Sigmoid colon (tissue), 7 donors: ENCODE measurements around the gene PPP6R3. TPM values are rescaled to one million over a fixed set of nuclear protein-coding genes. Genes with fewer than 3 reads are reported as not detected.

Experiments used
- DNase-seq: peaks from one replicate; pipeline ENCODE4 v3.0.0-alpha.2; 2019
- H3K27ac ChIP-seq, 4 donors: fragments of 200-600 bp; sonication (generic); one replicate each; pipeline ENCODE4 v1.5.1; 2016 to 2019; ENCODE audit warnings: mild to moderate bottlenecking in 1 of 4
- H3K27me3 ChIP-seq, 3 donors: fragments of 200-600 bp; sonication (generic); one replicate each; pipeline ENCODE4 v1.5.1; 2019; ENCODE audit warnings: mild to moderate bottlenecking in 1 of 3
- H3K36me3 ChIP-seq, 4 donors: fragments of 200-600 bp; sonication (generic); one replicate each; pipeline ENCODE4 v1.5.1; 2016 to 2019
- H3K4me1 ChIP-seq, 4 donors: fragments of 200-600 bp; sonication (generic); one replicate each; pipeline ENCODE4 v1.5.1; 2017 to 2019
- H3K4me3 ChIP-seq, 4 donors: fragments of 200-600 bp; sonication (generic); one replicate each; pipeline ENCODE4 v1.5.1; 2017 to 2019; ENCODE audit warnings: mild to moderate bottlenecking in 2 of 4, moderate library complexity in 1 of 4
- H3K9me3 ChIP-seq, 4 donors: fragments of 200-600 bp in 3 of 4; sonication (generic) in 3 of 4; one replicate each; pipeline versions ENCODE4 v1.5.1 to v1.6.1; 2013 to 2019
- EP300 ChIP-seq, 4 donors: sonication (generic); formaldehyde crosslinking; IDR thresholded peaks; one replicate each; pipeline ENCODE4 v1.6.1; 2017; ENCODE audit warnings: antibody characterized with exemption in 4 of 4
- POLR2A ChIP-seq, 2 donors: fragments of 450-650 bp; IDR thresholded peaks; one replicate each; pipeline ENCODE4 v1.6.1; 2016; ENCODE audit warnings: antibody characterized with exemption in 2 of 2, mild to moderate bottlenecking in 2 of 2, moderate library complexity in 2 of 2
- POLR2AphosphoS5 ChIP-seq, 4 donors: sonication (generic); formaldehyde crosslinking; IDR thresholded peaks; one replicate each; pipeline ENCODE4 v1.6.1; 2017; ENCODE audit warnings: antibody characterized with exemption in 4 of 4
- WGBS, 2 donors: extraction: QIAGEN DNeasy Blood & Tissue Kit; methylation state at CpG; one replicate each; pipeline ENCODE4 v1.1.7; 2013; 5-methylcytosine and 5-hydroxymethylcytosine counted together
- intact Hi-C: fragments of 100-400 bp; cut with DNase I; formaldehyde crosslinking; loops from one replicate; pipeline ENCODE4 v1.15.1; 2023
- polyA plus RNA-seq, 3 donors: library from polyadenylated mRNA; stranded (reverse); fragments of 200-250 nt; gene quantifications; one replicate each; pipeline ENCODE4 v1.2.3, GENCODE V29; 2013
- total RNA-seq, 4 donors: library from RNA; depleted of rRNA; stranded (reverse); fragments of >200 nt; gene quantifications; one replicate each; pipeline ENCODE4 v1.1.0, GENCODE V29; 2016
- TF ChIP-seq, protein P1 (sequence below), 4 experiments: fragments of 450-650 bp in 3 of 4; fragments of 200-600 bp in 1 of 4; IDR thresholded peaks; one replicate each; pipeline ENCODE4 v1.5.1; 2016 to 2019; ENCODE audit warnings: antibody characterized with exemption in 4 of 4, mild to moderate bottlenecking in 3 of 4, moderate library complexity in 2 of 4
- donor health status: healthy with polysubstance abuse.
- donor health status: Bipolar disorder and iron deficiency.
- donor health status: healthy.

The PPP6R3 gene
- total and polyA plus RNA-seq, 7 donors: 24.0 to 157 (median 133) TPM

GRCh38 chr11:68646832-68647231 is 186.3 kb downstream of the PPP6R3 start:
- H3K9me3 ChIP-seq: peaks cover 0 to 13% (median 3%) of the 10 kb centered on the region in 4 donors
- H3K4me3 ChIP-seq: no peak overlapping the region
- no peak overlapping the region for H3K27ac ChIP-seq
- intact Hi-C loops: no loop called here
- no peaks in the 10 kb centered on the region for H3K4me1 ChIP-seq
- H3K27me3 ChIP-seq: peaks cover 0 to 30% (median 0%) of the 10 kb centered on the region in 3 donors
- DNase-seq: no peak
- WGBS, 2 donors: 91 to 98% methylated on average over 1 of the region's 1 CpG
- H3K36me3 ChIP-seq: no peaks in the 10 kb centered on the region
- TF ChIP-seq EP300 (IDR thresholded peaks at IDR 0.05): no peak
- TF ChIP-seq POLR2A (IDR thresholded peaks at IDR 0.05): no peak

DNA sequence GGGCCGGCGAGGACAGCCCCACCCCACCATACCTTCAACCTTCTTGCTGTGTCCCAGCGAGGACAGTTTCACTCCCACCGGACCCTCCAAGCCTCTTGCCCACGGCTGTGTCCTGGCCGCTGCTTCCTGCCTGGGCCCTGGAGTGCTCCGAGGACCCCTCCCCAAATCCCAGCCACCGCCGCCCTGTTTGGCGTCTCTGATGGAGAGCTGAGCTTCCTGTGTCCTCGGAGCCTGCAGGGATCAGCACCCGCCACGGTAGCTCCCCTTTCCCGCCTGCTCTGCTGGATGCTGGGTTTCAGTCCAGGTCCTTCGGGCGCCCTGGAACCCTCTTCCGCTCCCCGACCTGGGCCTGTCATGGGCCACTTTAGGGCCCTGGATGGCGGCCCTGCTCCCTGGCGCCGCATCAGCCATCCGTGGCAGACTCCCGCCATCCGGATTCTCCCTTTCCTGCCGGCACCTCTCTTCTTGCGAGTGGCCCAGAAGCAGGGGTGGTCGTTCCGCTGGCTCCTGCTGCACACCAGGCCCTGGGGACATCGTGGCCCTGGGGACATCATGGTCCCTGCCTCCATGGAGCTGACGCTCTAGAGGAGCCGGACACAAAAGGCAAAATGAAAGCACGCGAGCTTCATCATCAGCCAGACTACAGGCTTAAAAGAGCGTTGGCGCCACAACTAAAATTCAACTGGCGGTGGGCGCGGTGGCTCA is 189.5 kb downstream of the PPP6R3 start:
- Histone ChIP-seq H3K9me3 (peaks cover 0 to 15% (median 5%) of the 10 kb centered on the region in 4 donors), H3K4me3 (no peak overlapping the region), H3K4me1 (no peaks in the 10 kb centered on the region), H3K27ac (no peak overlapping the region), H3K27me3 (peaks cover 0 to 35% (median 9%) of the 10 kb centered on the region in 3 donors), H3K36me3 (no peaks in the 10 kb centered on the region)
- WGBS, 2 donors: 67 to 75% methylated on average over 38 of the region's 38 CpGs
- no peak for DNase-seq
- TF ChIP-seq EP300 (IDR thresholded peaks at IDR 0.05) (no peak), POLR2AphosphoS5 (IDR thresholded peaks at IDR 0.05) (no peak), POLR2A (IDR thresholded peaks at IDR 0.05) (no peak)
- TF ChIP-seq, protein P1, sequence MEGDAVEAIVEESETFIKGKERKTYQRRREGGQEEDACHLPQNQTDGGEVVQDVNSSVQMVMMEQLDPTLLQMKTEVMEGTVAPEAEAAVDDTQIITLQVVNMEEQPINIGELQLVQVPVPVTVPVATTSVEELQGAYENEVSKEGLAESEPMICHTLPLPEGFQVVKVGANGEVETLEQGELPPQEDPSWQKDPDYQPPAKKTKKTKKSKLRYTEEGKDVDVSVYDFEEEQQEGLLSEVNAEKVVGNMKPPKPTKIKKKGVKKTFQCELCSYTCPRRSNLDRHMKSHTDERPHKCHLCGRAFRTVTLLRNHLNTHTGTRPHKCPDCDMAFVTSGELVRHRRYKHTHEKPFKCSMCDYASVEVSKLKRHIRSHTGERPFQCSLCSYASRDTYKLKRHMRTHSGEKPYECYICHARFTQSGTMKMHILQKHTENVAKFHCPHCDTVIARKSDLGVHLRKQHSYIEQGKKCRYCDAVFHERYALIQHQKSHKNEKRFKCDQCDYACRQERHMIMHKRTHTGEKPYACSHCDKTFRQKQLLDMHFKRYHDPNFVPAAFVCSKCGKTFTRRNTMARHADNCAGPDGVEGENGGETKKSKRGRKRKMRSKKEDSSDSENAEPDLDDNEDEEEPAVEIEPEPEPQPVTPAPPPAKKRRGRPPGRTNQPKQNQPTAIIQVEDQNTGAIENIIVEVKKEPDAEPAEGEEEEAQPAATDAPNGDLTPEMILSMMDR (IDR thresholded peaks at IDR 0.05): no peak
- intact Hi-C loops: no loop called here

DNA sequence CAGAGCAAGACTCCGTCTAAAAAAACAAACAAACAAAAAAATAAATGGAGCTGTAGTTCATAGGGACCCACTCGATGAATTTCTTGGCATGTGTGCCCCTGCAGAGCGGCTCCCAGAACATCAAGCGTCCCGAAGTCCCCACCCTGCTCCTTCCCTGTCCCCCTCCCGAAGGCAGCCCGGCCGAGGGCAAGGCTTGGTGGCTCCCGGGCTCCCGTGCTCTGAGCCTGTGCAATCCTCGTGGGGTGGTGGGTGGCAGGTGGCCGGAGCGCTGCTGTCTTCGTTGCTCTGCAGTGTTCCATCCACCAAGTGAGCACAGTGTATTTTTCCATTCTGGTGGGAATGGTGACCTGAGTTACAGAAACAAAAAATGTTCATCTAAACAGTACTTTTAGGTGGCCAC is 190.2 kb downstream of the PPP6R3 start:
- no peak overlapping the region for H3K4me3 ChIP-seq
- 88 to 89% methylated on average over 14 of the region's 14 CpGs for WGBS, 2 donors
- intact Hi-C loops: no loop called here

GRCh38 chr11:68651208-68651984 is 190.8 kb downstream of the PPP6R3 start:
- 62 to 65% methylated on average over 22 of the region's 22 CpGs for WGBS, 2 donors
- H3K9me3 ChIP-seq: peaks cover 0 to 12% (median 6%) of the 10 kb centered on the region in 4 donors
- no peak for DNase-seq
- no peaks in the 10 kb centered on the region for H3K4me1 ChIP-seq
- no peak overlapping the region for H3K27ac ChIP-seq
- H3K27me3 ChIP-seq: peaks cover 0 to 35% (median 9%) of the 10 kb centered on the region in 3 donors
- intact Hi-C loops: no loop called here
- H3K4me3 ChIP-seq: no peak overlapping the region
- TF ChIP-seq POLR2A (IDR thresholded peaks at IDR 0.05) (no peak), POLR2AphosphoS5 (IDR thresholded peaks at IDR 0.05) (no peak), EP300 (IDR thresholded peaks at IDR 0.05) (no peak)
- TF ChIP-seq, protein P1 (IDR thresholded peaks at IDR 0.05): no peak
- H3K36me3 ChIP-seq: no peaks in the 10 kb centered on the region

More for the DNA sequence above, 190.2 kb downstream of the PPP6R3 start:
- no peak for TF ChIP-seq POLR2A (IDR thresholded peaks at IDR 0.05)
- no peak for TF ChIP-seq EP300 (IDR thresholded peaks at IDR 0.05)
- TF ChIP-seq POLR2AphosphoS5 (IDR thresholded peaks at IDR 0.05): no peak
- TF ChIP-seq, protein P1 (IDR thresholded peaks at IDR 0.05): no peak
- Histone ChIP-seq H3K27me3 (peaks cover 0 to 35% (median 9%) of the 10 kb centered on the region in 3 donors), H3K36me3 (no peaks in the 10 kb centered on the region), H3K9me3 (peaks cover 0 to 15% (median 6%) of the 10 kb centered on the region in 4 donors), H3K27ac (no peak overlapping the region), H3K4me1 (no peaks in the 10 kb centered on the region)
- no peak for DNase-seq
